Mesendoderm (in vitro differentiated cells): Measurements from ENCODE around the gene SPRED2.
A peak's percentile ranks its signal among the peaks of the same experiment; 100 is the strongest.

Experiments used
- DNase-seq: peaks from one replicate; pipeline ENCODE4 v3.0.0; 2013
- H2AK5ac ChIP-seq: 2 replicates; pipeline ENCODE4 v1.6.1; 2013; ENCODE audit warnings: low read length, inconsistent platforms
- H2BK120ac ChIP-seq: 2 replicates; pipeline ENCODE4 v1.6.1; 2013; ENCODE audit warnings: low read depth, mild to moderate bottlenecking, low read length, moderate library complexity, mixed read lengths
- H2BK15ac ChIP-seq: replicated peaks from 2 replicates; pipeline ENCODE4 v1.6.1; 2013; ENCODE audit warnings: low read depth, mild to moderate bottlenecking, moderate library complexity
- H2BK5ac ChIP-seq: 2 replicates; pipeline ENCODE4 v1.6.1; 2013; ENCODE audit warnings: low read length, inconsistent platforms
- H3K18ac ChIP-seq: 2 replicates; pipeline ENCODE4 v1.6.1; 2013; ENCODE audit warnings: mild to moderate bottlenecking, low read length, mixed read lengths
- H3K23ac ChIP-seq: one replicate; pipeline ENCODE4 v1.6.1; 2013; ENCODE audit warnings: low read length
- H3K27ac ChIP-seq: 2 replicates; pipeline ENCODE4 v1.5.1; 2013; ENCODE audit warnings: low read depth, mild to moderate bottlenecking, inconsistent platforms, low read length, moderate library complexity
- H3K27me3 ChIP-seq: 2 replicates; pipeline ENCODE4 v1.6.1; 2013; ENCODE audit warnings: low read length, control low read depth, mild to moderate bottlenecking, inconsistent platforms; ENCODE audit not compliant: insufficient read depth, poor library complexity
- H3K36me3 ChIP-seq: 2 replicates; pipeline ENCODE4 v1.6.1; 2013; ENCODE audit warnings: low read length, inconsistent platforms; ENCODE audit not compliant: control insufficient read depth, insufficient read depth
- H3K4ac ChIP-seq: one replicate; pipeline ENCODE4 v1.6.1; 2013; ENCODE audit warnings: low read depth, mild to moderate bottlenecking, low read length, moderate library complexity
- H3K4me1 ChIP-seq: 2 replicates; pipeline ENCODE4 v1.6.1; 2013; ENCODE audit warnings: low read depth, low read length, inconsistent platforms; ENCODE audit not compliant: control insufficient read depth
- H3K4me2 ChIP-seq: 2 replicates; pipeline ENCODE4 v1.6.1; 2013; ENCODE audit warnings: low read length
- H3K4me3 ChIP-seq: 2 replicates; pipeline ENCODE4 v1.5.1; 2013; ENCODE audit warnings: mild to moderate bottlenecking, low read length
- H3K56ac ChIP-seq: one replicate; pipeline ENCODE4 v1.6.1; 2013; ENCODE audit warnings: low read length
- H3K79me1 ChIP-seq: 2 replicates; pipeline ENCODE4 v1.6.1; 2013; ENCODE audit warnings: low read length, inconsistent platforms
- H3K79me2 ChIP-seq: 2 replicates; pipeline ENCODE4 v1.6.1; 2013; ENCODE audit warnings: mild to moderate bottlenecking, low read length; ENCODE audit not compliant: control insufficient read depth, insufficient read depth
- H3K9ac ChIP-seq: 2 replicates; pipeline ENCODE4 v1.6.1; 2013; ENCODE audit warnings: low read length, inconsistent platforms
- H4K5ac ChIP-seq: one replicate; pipeline ENCODE4 v1.6.1; 2013; ENCODE audit warnings: low read length
- H4K8ac ChIP-seq: one replicate; pipeline ENCODE4 v1.6.1; 2013; ENCODE audit warnings: low read depth, mild to moderate bottlenecking, control low read depth, low read length, moderate library complexity
- WGBS: extraction: QIAGEN DNeasy Blood & Tissue Kit; methylation state at CpG from one replicate; pipeline ENCODE4 v1.1.7; 2013; ENCODE audit warnings: low lambda C conversion rate, missing lambda C conversion rate; ENCODE audit not compliant: insufficient coverage; ENCODE audit errors: extremely low coverage; 5-methylcytosine and 5-hydroxymethylcytosine counted together

The SPRED2 gene

DNA sequence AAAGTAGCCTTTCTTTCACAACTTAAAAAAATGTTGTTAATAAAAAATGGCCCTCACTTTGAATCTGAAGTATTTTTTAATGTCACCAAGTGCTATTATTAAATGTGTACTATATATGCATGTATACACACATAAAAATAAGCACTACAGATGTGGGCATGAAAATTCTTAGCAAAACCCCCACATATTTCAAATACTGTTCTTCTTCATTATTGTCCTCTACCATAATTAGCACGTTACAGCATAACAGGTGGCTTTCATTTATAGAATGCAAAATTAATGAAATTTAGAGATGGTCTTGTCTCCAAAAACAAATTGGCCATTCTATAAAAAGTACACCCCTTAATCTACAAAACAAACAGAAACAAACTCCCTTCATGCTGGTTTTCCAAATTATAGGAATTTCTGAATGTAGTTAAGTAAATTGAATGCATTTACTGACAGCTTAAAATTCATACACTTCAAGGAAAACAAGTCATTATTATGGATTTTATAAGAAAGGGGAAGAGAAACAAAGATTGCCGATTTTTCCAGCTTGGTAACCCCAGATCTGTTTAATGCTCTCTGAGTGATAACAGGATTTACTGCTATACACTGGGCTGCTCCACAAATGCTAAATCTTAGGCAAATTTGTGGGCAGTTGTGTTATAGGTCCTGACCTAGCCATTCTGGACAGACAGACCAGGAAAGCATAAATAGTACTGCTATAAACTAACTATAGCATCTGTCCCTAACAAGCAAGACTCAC lies 67.2 kb downstream of the SPRED2 start:
- WGBS: no CpG with 5 or more reads among the region's 2 CpGs
- H3K4me1 ChIP-seq: peaks cover 3% of the 10 kb centered on the region

GRCh38 chr2:65363879-65364666 lies 68.3 kb downstream of the SPRED2 start:
- Histone ChIP-seq H3K4ac (no peak overlapping the region), H3K4me1 (peaks cover 8% of the 10 kb centered on the region), H2BK15ac (no peak overlapping the region), H2BK120ac (no peak overlapping the region), H3K27me3 (no peaks in the 10 kb centered on the region), H2BK5ac (no peak overlapping the region), H4K5ac (no peak overlapping the region), H3K36me3 (no peaks in the 10 kb centered on the region), H3K4me3 (no peak overlapping the region), H3K18ac (no peak overlapping the region), H3K56ac (no peak overlapping the region), H3K27ac (no peak overlapping the region), H3K9ac (no peak overlapping the region), H2AK5ac (no peak overlapping the region), H3K23ac (no peak overlapping the region), H3K79me2 (peaks cover 5% of the 10 kb centered on the region), H3K4me2 (no peak overlapping the region), H3K79me1 (peaks cover 13% of the 10 kb centered on the region), H4K8ac (no peak overlapping the region)
- DNase-seq: no peak
- WGBS: no CpG with 5 or more reads among the region's 6 CpGs

More for the DNA sequence above, 67.2 kb downstream of the SPRED2 start:
- Histone ChIP-seq H3K79me1 (peaks cover 12% of the 10 kb centered on the region), H3K56ac (no peak overlapping the region), H3K27me3 (no peaks in the 10 kb centered on the region), H4K8ac (no peak overlapping the region), H3K79me2 (peaks cover 4% of the 10 kb centered on the region), H3K4me2 (no peak overlapping the region), H2BK120ac (no peak overlapping the region), H3K36me3 (no peaks in the 10 kb centered on the region), H3K9ac (no peak overlapping the region), H4K5ac (no peak overlapping the region), H3K4me3 (no peak overlapping the region), H2BK15ac (no peak overlapping the region), H3K4ac (no peak overlapping the region), H3K18ac (no peak overlapping the region), H3K27ac (no peak overlapping the region), H3K23ac (no peak overlapping the region), H2BK5ac (no peak overlapping the region), H2AK5ac (no peak overlapping the region)
- DNase-seq: no peak

GRCh38 chr2:65361623-65362022 lies 70.8 kb downstream of the SPRED2 start:
- H3K27me3 ChIP-seq: no peaks in the 10 kb centered on the region
- H3K36me3 ChIP-seq: no peaks in the 10 kb centered on the region
- no peak overlapping the region for H3K9ac ChIP-seq
- H2BK5ac ChIP-seq: no peak overlapping the region
- H3K23ac ChIP-seq: no peak overlapping the region
- H3K18ac ChIP-seq: no peak overlapping the region
- H3K4me3 ChIP-seq: no peak overlapping the region
- DNase-seq: no peak
- no peak overlapping the region for H3K56ac ChIP-seq
- no CpG with 5 or more reads among the region's 3 CpGs for whole genome bisulfite sequencing
- peaks cover 15% of the 10 kb centered on the region for H3K79me1 ChIP-seq
- H3K27ac ChIP-seq: no peak overlapping the region
- no peak overlapping the region for H3K4ac ChIP-seq
- peaks cover 18% of the 10 kb centered on the region for H3K4me1 ChIP-seq
- no peak overlapping the region for H3K4me2 ChIP-seq
- H2BK120ac ChIP-seq: no peak overlapping the region
- H3K79me2 ChIP-seq: peaks cover 8% of the 10 kb centered on the region
- no peak overlapping the region for H2BK15ac ChIP-seq
- H4K8ac ChIP-seq: no peak overlapping the region
- no peak overlapping the region for H4K5ac ChIP-seq
- no peak overlapping the region for H2AK5ac ChIP-seq

- H3K36me3 ChIP-seq: no peaks in the 10 kb centered on the region
- no peak overlapping the region for H4K8ac ChIP-seq
- H3K27me3 ChIP-seq: no peaks in the 10 kb centered on the region
- no peak overlapping the region for H3K56ac ChIP-seq
- no peak overlapping the region for H3K4me3 ChIP-seq
- no peak overlapping the region for H3K23ac ChIP-seq
- H3K4me1 ChIP-seq: peaks cover 18% of the 10 kb centered on the region
- no peak overlapping the region for H2BK15ac ChIP-seq
- no peak overlapping the region for H3K4ac ChIP-seq
- no CpG with 5 or more reads among the region's 6 CpGs for WGBS
- H2BK120ac ChIP-seq: no peak overlapping the region
- no peak overlapping the region for H4K5ac ChIP-seq
- H2BK5ac ChIP-seq: no peak overlapping the region
- H3K4me2 ChIP-seq: no peak overlapping the region
- H2AK5ac ChIP-seq: no peak overlapping the region
- H3K9ac ChIP-seq: no peak overlapping the region
- H3K79me2 ChIP-seq: peaks cover 8% of the 10 kb centered on the region
- H3K79me1 ChIP-seq: peaks cover 14% of the 10 kb centered on the region
- no peak overlapping the region for H3K27ac ChIP-seq
- DNase-seq: no peak
- H3K18ac ChIP-seq: no peak overlapping the region
Observed at GRCh38 chr2:65360441-65360840, 72.0 kb downstream of the SPRED2 start.

GRCh38 chr2:65358678-65359400 lies 73.6 kb downstream of the SPRED2 start:
- Histone ChIP-seq H3K23ac (no peak overlapping the region), H2BK5ac (no peak overlapping the region), H3K27me3 (no peaks in the 10 kb centered on the region), H3K4me1 (peaks cover 18% of the 10 kb centered on the region), H2BK120ac (no peak overlapping the region), H3K4ac (no peak overlapping the region), H3K27ac (no peak overlapping the region), H2AK5ac (no peak overlapping the region), H3K4me3 (no peak overlapping the region), H3K56ac (no peak overlapping the region), H2BK15ac (no peak overlapping the region), H4K5ac (no peak overlapping the region), H3K9ac (no peak overlapping the region), H3K4me2 (no peak overlapping the region), H3K79me1 (peaks cover 11% of the 10 kb centered on the region), H3K36me3 (no peaks in the 10 kb centered on the region), H4K8ac (no peak overlapping the region), H3K79me2 (peaks cover 5% of the 10 kb centered on the region), H3K18ac (peak overlapping the region; percentile 32)
- WGBS: no CpG with 5 or more reads among the region's 7 CpGs
- DNase-seq: no peak
